ENCODE results near the gene TECPR2.

TECPR2 gene

DNA sequence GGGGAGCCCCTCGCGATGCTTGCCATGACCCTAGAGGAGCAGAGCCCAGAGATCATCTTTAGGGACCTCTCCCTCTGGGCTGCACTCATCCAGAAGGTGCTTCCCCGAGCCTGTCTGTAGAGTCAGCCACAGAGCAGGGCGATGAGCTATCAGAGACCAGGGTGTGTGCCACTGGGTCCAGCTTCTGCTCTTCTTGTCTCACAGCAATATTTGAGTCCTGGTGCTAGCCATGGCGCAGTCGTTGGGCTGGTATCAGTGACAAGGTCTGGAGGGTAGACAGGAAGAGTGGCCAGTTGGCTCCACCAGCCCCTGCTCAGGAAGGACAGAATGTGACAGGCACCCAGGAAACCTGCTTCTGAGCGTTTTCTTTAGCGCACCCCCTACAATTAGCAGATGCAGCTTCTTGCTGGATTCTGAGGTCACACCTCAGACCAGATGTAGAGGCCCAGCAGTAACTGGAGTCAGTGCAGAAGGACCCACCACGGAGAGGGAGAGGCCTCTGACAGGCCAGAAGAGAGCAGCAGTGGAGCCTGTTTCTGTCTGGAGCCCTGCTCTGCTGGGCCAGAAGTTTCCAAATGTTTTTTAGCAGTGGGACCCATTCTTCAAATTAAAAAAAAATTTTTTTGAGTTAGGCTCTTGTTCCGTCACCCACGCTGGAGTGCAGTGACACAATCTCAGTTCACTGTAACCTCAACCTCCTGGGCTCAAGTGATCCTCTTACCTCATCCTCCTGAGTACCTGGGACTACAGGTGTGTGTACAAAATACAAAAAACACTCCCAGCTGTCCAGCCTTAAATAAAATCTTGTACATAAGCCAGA, 123.2 kb downstream of the TECPR2 start:
- no peak for TF ChIP-seq CTCF (IDR thresholded peaks at IDR 0.05)
- H3K9me3 ChIP-seq: no peaks in the 10 kb centered on the region
- peaks cover 0 to 13% (median 8%) of the 10 kb centered on the region in 4 donors for H3K4me1 ChIP-seq
- peaks cover 0 to 12% (median 7%) of the 10 kb centered on the region in 3 donors for H3K36me3 ChIP-seq
- intact Hi-C loops (cut with DNase I; ENCODE audit: low total_unique reads): no loop called here
- H3K4me3 ChIP-seq: no peak overlapping the region
- H3K27me3 ChIP-seq: no peaks in the 10 kb centered on the region
- DNase-seq: no peak
- H3K27ac ChIP-seq: no peak overlapping the region

GRCh38 chr14:102486513-102487203, 123.9 kb downstream of the TECPR2 start:
- Histone ChIP-seq H3K27me3 (no peaks in the 10 kb centered on the region), H3K4me3 (peak overlapping the region in 1 of 2 donors; percentile 1), H3K27ac (peak overlapping the region; percentile 50 to 60), H3K9me3 (no peaks in the 10 kb centered on the region), H3K4me1 (peaks cover 0 to 13% (median 8%) of the 10 kb centered on the region in 4 donors), H3K36me3 (peaks cover 0 to 9% (median 7%) of the 10 kb centered on the region in 3 donors)
- DNase-seq: peak in 1 of 2 donors; percentile 53
- intact Hi-C loops (cut with DNase I; ENCODE audit: low total_unique reads): no loop called here
- TF ChIP-seq CTCF (IDR thresholded peaks at IDR 0.05): no peak

- peaks cover 0 to 3% (median 3%) of the 10 kb centered on the region in 3 donors for H3K36me3 ChIP-seq
- peaks cover 0 to 13% (median 8%) of the 10 kb centered on the region in 4 donors for H3K4me1 ChIP-seq
- no peaks in the 10 kb centered on the region for H3K9me3 ChIP-seq
- no peak for TF ChIP-seq CTCF (IDR thresholded peaks at IDR 0.05)
- DNase-seq: peak in 1 of 2 donors; percentile 58
- intact Hi-C loops (cut with DNase I; ENCODE audit: low total_unique reads): no loop called here
- no peaks in the 10 kb centered on the region for H3K27me3 ChIP-seq
- peak overlapping the region in 1 of 2 donors; percentile 1 for H3K4me3 ChIP-seq
- H3K27ac ChIP-seq: peak overlapping the region; percentile 50 to 60
Measured at GRCh38 chr14:102487204-102487577, 124.5 kb downstream of the TECPR2 start.

DNA sequence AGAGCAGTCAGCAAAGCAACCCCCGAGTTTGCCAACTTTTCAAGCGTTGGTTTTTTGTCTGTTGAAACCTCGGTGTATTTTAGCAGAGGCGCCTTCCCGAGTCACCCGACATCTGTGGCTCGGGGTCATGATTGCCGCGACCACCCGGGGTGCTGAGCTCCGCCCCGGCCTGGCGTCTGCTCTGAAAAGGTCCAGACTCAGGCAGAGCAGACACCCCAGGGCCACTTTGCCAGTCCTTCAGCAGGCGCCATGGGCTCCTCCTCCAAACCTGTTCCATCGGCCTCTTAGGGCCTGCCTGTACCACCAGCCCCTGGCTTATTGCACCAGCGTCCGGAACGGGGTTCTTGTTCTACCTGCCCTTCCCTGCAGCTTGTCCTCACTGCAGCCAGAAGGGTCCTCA, 127.7 kb downstream of the TECPR2 start:
- Histone ChIP-seq H3K27me3 (no peaks in the 10 kb centered on the region), H3K36me3 (peaks cover 0 to 8% (median 0%) of the 10 kb centered on the region in 3 donors), H3K9me3 (no peaks in the 10 kb centered on the region), H3K4me1 (peaks cover 0 to 13% (median 8%) of the 10 kb centered on the region in 4 donors), H3K4me3 (no peak overlapping the region), H3K27ac (no peak overlapping the region)
- DNase-seq: peak in 1 of 2 donors; percentile 48
- no peak for TF ChIP-seq CTCF (IDR thresholded peaks at IDR 0.05)
- intact Hi-C loops (cut with DNase I; ENCODE audit: low total_unique reads): no loop called here

- no peaks in the 10 kb centered on the region for H3K27me3 ChIP-seq
- H3K36me3 ChIP-seq: peaks cover 0 to 14% (median 0%) of the 10 kb centered on the region in 3 donors
- H3K9me3 ChIP-seq: no peaks in the 10 kb centered on the region
- H3K4me1 ChIP-seq: peaks cover 0 to 13% (median 8%) of the 10 kb centered on the region in 4 donors
- no peak for TF ChIP-seq CTCF (IDR thresholded peaks at IDR 0.05)
- H3K27ac ChIP-seq: no peak overlapping the region
- no peak for DNase-seq
- no peak overlapping the region for H3K4me3 ChIP-seq
- intact Hi-C loops (cut with DNase I; ENCODE audit: low total_unique reads): no loop called here
Measured at GRCh38 chr14:102491366-102491765, 128.6 kb downstream of the TECPR2 start.
